A673 (cell line): Measurements from ENCODE around the gene PRKG1. TPM values are rescaled to one million over a fixed set of nuclear protein-coding genes. Genes with fewer than 3 reads are reported as not detected.

Experiments used
- BruUV-seq: library from RNA; stranded (reverse); fragments of 400-500 nt; replicated peaks from 2 replicates; lab custom pipeline; 2021; lab: Mats Ljungman, UMichigan
- CTCF ChIA-PET: fragments of 300-600 bp; sonication (Branson Sonifier 250); formaldehyde crosslinking; loops from one replicate; lab custom pipeline; 2022; ENCODE audit warnings: antibody characterized with exemption; lab: Charles Lee
- POLR2A ChIA-PET: fragments of 300-600 bp; sonication (Branson Sonifier 250); formaldehyde crosslinking; loops from one replicate; lab custom pipeline; 2022; ENCODE audit warnings: antibody characterized with exemption; ENCODE audit not compliant: low non-redundant PET; lab: Charles Lee
- DNase-seq: peaks from one replicate; pipeline ENCODE4 v3.0.0-alpha.2; 2015; ENCODE audit warnings: low spot score
- H3K27ac ChIP-seq: fragments of 200-600 bp; sonication (generic); 2 replicates; pipeline ENCODE4 v1.5.1; 2016; ENCODE audit warnings: mixed run types, low read depth, mild to moderate bottlenecking, mixed read lengths, antibody characterized with exemption, low read length; ENCODE audit not compliant: poor library complexity, severe bottlenecking
- H3K27me3 ChIP-seq: fragments of 200-600 bp; sonication (generic); replicated peaks from 2 replicates; pipeline ENCODE4 v1.6.1; 2017; ENCODE audit warnings: mixed run types, low read depth, mild to moderate bottlenecking, mixed read lengths, antibody characterized with exemption, low read length; ENCODE audit not compliant: insufficient read depth, poor library complexity
- H3K36me3 ChIP-seq: fragments of 200-600 bp; sonication (generic); 2 replicates; pipeline ENCODE4 v1.6.1; 2016; ENCODE audit warnings: mixed run types, mild to moderate bottlenecking, mixed read lengths, antibody characterized with exemption, low read length; ENCODE audit not compliant: insufficient read depth, poor library complexity, severe bottlenecking
- H3K4me1 ChIP-seq: fragments of 200-600 bp; sonication (generic); 2 replicates; pipeline ENCODE4 v1.6.1; 2017; ENCODE audit warnings: mixed run types, mild to moderate bottlenecking, mixed read lengths, antibody characterized with exemption, low read length; ENCODE audit not compliant: insufficient read depth, poor library complexity, severe bottlenecking
- H3K4me3 ChIP-seq: fragments of 200-600 bp; sonication (generic); 2 replicates; pipeline ENCODE4 v1.5.1; 2016; ENCODE audit warnings: low read depth, mixed run types, mild to moderate bottlenecking, mixed read lengths, low read length; ENCODE audit not compliant: poor library complexity, severe bottlenecking
- H3K9me3 ChIP-seq: fragments of 200-600 bp; sonication (generic); 2 replicates; pipeline ENCODE4 v1.6.1; 2016; ENCODE audit warnings: mixed run types, low read depth, mild to moderate bottlenecking, mixed read lengths, antibody characterized with exemption, low read length; ENCODE audit not compliant: poor library complexity, severe bottlenecking
- CTCF ChIP-seq: fragments of 300-800, 200-600 bp; sonication (generic); conservative IDR thresholded peaks from 2 replicates; pipeline ENCODE4 v1.5.1; 2017; ENCODE audit warnings: low read depth, mild to moderate bottlenecking, antibody characterized with exemption, low read length, moderate library complexity, mixed read lengths
- EZH2 ChIP-seq: fragments of 200-600 bp; sonication (generic); IDR thresholded peaks from 2 replicates; pipeline ENCODE4 v1.6.1; 2017; ENCODE audit warnings: borderline replicate concordance, low read depth, mild to moderate bottlenecking, mixed read lengths, antibody characterized with exemption, low read length; ENCODE audit not compliant: poor library complexity, severe bottlenecking
- intact Hi-C: fragments of 100-400 bp; cut with micrococcal nuclease; formaldehyde crosslinking; loops from one replicate; pipeline ENCODE4 v1.10.0; 2022; ENCODE audit not compliant: unreplicated experiment
- total RNA-seq: library from RNA; stranded (reverse); gene quantifications from 2 replicates; pipeline ENCODE4 v1.2.3, GENCODE V29; 2021

PRKG1 gene
- total RNA-seq, 1 experiment from 2014 or later = 0.58 TPM

DNA sequence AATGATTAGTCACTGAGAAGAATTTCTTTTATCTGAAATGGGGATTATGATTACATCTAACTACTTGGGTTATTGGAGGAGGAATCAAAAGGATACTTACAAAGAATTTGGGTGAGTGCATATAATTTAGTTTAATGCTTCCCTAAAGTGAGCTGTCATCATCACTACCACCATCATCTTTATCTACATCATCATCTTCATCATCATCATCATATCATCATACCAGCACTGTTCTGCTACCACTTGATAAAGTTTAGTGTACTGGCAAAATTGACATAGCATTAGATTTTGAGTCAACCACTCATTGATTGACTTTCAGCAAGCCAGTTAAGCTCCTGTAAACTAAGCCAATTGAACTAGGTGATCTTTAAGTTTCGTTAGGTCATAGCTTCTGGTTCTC, 994.2 kb downstream of the PRKG1 start:
- BruUV-seq = no TSS peak
- ChIA-PET POLR2A (no interaction called here), CTCF (no interaction called here)
- no peak overlapping the region for H3K4me3 ChIP-seq
- H3K36me3 ChIP-seq = no peaks in the 10 kb centered on the region
- no peak for DNase-seq
- TF ChIP-seq CTCF (no peak), EZH2 (no peak)
- H3K27me3 ChIP-seq = no peaks in the 10 kb centered on the region
- intact Hi-C loops = no loop called here
- H3K4me1 ChIP-seq = no peaks in the 10 kb centered on the region
- no peak overlapping the region for H3K27ac ChIP-seq
- H3K9me3 ChIP-seq = no peaks in the 10 kb centered on the region

- ChIA-PET POLR2A (no interaction called here), CTCF (no interaction called here)
- Histone ChIP-seq H3K9me3 (no peaks in the 10 kb centered on the region), H3K27ac (no peak overlapping the region), H3K27me3 (peaks cover 6% of the 10 kb centered on the region), H3K36me3 (no peaks in the 10 kb centered on the region), H3K4me1 (no peaks in the 10 kb centered on the region), H3K4me3 (no peak overlapping the region)
- no TSS peak for BruUV-seq
- DNase-seq = no peak
- intact Hi-C loops = no loop called here
- no peak for TF ChIP-seq EZH2
- TF ChIP-seq CTCF = no peak
Observed at GRCh38 chr10:52071814-52072213, 997.5 kb downstream of the PRKG1 start.

DNA sequence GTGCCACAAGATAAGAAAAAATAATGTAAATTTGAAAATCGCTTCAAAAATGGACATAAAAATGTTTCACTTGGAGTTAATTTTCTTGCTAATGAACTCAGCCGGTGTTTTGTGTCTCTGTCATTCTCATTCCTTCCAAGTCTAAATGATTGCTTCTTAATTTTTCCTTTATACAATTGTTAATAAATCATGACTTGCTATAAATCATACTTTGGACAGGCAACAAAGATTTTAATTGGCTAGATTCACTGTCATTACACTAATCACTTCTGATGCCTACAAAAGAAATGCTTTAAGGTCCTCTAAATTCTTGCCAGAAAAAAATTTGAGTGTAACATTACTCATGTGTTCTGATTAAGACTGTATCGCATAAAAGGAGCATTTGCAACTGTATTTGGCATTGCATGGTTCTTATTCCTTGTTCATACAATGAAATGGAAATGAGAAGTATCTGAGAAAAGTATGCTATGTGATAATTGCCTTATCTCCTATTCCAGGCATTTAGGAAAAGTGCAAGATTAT, 1000.3 kb downstream of the PRKG1 start:
- no peak for DNase-seq
- Histone ChIP-seq H3K36me3 (no peaks in the 10 kb centered on the region), H3K27me3 (peaks cover 6% of the 10 kb centered on the region), H3K9me3 (no peaks in the 10 kb centered on the region), H3K4me1 (no peaks in the 10 kb centered on the region), H3K27ac (no peak overlapping the region), H3K4me3 (no peak overlapping the region)
- TF ChIP-seq EZH2 (no peak), CTCF (no peak)
- ChIA-PET POLR2A (no interaction called here), CTCF (no interaction called here)
- no TSS peak for BruUV-seq
- intact Hi-C loops = no loop called here
